HG03175 (cell line): ENCODE measurements around the gene BAIAP3.
"Not testable (repeated sequence)": the region's sequence is repeated elsewhere in the genome, so short reads cannot be mapped to it uniquely, and the experiment has no call there.

Experiments
- ATAC-seq: cut with Tn5 transposase; IDR thresholded peaks from one replicate; pipeline ENCODE4 v1.9.1; 2021; ENCODE audit warnings: mild to moderate bottlenecking, moderate library complexity; ENCODE audit not compliant: unreplicated experiment

BAIAP3 gene

DNA sequence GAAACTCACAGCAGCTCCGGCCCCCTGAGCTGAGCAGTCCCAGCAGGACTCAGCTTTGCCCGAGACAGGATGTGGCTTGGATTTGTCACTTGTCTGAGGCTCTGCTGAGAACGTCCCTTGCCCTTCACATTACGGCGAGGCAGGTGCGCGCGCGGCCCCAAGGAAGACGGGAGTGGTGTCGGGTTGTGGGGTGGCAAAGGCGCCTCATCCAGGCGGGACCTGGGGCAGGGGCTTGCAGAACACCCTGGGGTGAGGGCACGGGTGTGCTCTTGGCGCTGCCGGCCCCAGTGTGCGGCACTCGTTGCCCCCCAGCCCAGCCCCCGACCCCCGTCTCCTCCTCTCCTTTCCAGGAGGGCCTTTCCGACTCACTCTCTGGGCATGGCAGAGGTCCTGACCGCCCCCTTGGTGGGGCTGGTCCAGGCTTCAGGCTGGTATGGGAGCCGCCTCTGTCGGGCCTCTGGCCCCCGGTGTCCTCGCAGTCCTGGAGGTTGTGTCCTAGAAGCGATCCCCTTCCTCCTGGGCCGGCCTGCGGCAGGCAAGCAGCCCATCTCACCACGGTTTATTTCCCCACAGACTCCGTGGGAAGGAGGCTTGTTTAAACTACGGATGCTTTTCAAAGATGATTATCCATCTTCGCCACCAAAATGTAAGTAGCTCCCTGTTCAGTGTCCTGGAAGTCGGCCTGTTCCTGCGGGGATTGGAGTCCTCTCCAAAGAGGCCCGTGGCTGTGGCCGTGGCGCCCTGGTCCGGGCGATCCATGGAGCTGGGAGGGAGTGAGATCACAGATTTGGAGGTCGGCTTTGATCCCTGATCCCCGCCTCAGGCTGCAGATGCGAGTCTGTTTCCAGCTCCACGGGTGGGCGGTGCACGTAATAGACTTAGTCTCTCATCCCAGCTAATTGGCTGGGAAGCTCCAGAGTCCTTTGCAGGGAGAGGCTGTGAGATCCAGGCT is 18.1 kb upstream of the BAIAP3 start:
- no peak for ATAC-seq

GRCh38 chr16:1316033-1316405 is 17.4 kb upstream of the BAIAP3 start:
- ATAC-seq, result no peak

DNA sequence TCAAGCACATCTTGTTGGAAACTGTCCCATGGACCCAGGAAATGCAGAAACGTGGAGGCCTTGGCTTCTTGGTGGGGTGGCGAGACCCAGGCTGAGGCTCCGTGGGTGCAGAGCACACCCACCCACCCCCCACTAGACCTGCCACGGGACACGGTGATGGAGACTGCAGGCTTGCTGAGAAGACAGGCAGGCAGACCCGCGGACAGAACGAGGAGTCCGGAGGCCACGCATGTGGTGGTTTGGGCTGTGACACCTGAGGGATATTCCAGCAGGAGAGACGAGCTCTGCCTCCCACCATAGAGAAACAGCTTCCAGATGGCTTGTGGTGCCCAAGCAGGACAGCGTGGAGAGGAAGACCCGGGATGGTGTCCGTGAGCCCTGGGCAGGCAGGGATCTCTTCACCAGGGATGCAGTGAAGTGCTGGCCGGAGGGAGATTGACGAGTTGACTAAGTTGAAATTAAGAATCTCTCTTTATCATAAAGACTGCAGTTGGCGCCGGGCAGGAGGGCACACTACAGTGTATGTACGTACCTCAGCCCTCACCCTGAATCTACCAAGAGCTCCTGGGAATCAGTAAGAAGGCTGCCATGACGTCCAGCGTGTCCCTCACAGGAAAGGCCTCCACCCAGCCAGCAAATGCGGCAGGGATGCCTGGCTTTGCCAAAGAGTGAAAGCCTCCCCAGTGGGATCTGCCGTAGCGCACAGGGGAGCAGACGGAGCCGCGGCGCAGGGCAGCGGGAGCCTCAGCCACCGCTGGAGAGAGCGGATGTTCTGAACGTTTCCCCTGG is 15.8 kb upstream of the BAIAP3 start:
- no peak for ATAC-seq

DNA sequence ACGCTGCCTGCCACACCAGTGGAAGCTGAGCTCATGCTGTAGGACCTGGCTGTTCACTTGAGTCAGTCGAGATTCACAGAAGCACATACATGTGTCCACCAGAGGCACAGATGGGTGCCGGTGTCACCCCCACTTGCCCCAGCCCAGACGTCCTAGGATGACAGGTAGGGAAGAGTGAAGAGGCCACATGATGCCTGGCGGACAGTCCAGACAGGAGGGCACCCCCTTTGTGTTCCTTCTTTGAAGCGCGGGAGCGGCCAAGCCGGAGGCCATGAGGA is 15.2 kb upstream of the BAIAP3 start:
- ATAC-seq, result no peak

GRCh38 chr16:1319041-1319440 is 14.4 kb upstream of the BAIAP3 start:
- ATAC-seq, result no peak

- ATAC-seq, result no peak
These were observed 13.3 kb upstream of the BAIAP3 start for GRCh38 chr16:1320097-1320496.

DNA sequence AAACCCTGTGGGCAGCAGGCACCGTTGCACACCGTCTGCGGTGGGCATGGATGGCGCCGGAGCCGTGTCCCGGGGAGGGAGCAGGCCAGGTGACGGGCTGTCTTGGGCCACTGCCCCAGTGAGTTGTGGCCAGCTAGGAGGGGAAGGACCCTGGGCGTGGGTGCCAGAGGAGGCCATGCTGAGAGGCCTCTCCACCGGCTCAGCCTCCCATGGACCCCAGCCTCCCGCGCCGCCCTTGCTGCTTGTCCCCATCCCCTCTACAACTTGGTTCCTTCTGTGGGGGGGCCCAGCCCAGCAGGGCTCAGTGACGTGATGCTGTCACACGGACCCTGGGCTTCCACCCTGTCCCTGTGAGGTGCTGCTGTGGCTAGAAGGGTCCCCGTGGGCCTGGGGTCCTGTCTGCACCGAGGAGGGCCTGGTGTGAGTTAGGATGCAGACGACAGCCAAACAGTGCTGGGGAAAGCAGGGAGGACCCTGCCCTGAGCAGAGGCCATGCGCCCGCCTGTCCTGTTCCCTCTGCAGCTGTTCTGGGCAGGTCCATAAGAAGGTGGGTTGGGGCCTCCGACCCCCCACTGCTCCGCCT is 12.7 kb upstream of the BAIAP3 start:
- no peak for ATAC-seq

DNA sequence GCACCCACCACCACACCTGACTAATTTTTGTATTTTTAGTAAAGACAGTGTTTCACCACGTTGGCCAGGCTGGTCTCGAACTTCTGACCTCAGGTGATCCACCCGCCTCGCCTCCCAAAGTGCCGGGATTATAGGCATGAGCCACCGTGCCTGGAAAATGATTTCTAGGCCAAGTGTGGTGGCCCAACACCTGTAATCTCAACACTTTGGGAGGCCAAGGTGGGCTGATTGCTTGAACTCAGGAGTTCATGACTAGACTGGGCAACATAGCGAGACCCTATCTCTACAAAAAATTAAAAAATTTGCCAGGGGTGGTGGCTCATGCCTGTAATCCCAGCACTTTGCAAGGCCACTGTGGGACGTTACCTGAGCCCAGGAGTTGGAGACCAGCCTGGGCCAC is 11.0 kb upstream of the BAIAP3 start:
- no peak for ATAC-seq

- ATAC-seq, result no peak
These were observed 9.9 kb upstream of the BAIAP3 start for GRCh38 chr16:1323296-1324239.

DNA sequence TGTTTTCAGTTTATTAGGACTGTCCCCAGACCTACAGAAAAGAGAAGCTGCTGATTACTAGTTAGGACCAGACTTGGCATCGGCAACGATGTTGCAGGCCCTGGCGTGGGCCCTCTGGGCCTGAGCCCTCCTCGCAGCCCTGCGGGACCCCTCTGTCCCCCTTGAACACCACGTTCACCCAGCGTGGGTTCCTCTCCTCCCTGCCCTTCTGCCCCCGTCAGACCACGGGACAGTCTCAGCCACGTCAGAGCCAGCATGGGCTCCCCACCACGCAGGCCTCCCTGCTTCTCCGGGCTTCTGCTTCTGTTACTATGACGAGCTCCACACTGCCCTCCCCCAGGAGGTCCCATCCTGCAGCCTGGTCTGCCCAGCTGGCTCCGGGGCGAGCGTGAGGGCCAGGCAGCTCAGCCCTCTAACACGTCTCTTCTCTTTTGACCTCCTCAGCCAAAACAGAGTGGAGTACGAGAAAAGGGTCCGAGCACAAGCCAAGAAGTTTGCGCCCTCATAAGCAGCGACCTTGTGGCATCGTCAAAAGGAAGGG is 9.1 kb upstream of the BAIAP3 start:
- ATAC-seq, result no peak

DNA sequence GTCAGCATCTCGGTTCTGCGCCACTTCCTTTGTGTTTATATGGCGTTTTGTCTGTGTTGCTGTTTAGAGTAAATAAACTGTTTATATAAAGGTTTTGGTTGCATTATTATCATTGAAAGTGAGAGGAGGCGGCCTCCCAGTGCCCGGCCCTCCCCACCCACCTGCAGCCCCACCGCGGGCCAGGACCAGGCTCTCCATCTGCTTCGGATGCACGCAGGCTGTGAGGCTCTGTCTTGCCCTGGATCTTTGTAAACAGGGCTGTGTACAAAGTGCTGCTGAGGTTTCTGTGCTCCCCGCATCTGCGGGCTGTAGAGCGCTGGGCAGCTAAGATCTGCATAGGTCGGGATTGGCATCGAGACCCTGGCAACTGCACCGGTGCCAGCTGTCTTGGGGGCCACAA is 8.2 kb upstream of the BAIAP3 start:
- no peak for ATAC-seq

DNA sequence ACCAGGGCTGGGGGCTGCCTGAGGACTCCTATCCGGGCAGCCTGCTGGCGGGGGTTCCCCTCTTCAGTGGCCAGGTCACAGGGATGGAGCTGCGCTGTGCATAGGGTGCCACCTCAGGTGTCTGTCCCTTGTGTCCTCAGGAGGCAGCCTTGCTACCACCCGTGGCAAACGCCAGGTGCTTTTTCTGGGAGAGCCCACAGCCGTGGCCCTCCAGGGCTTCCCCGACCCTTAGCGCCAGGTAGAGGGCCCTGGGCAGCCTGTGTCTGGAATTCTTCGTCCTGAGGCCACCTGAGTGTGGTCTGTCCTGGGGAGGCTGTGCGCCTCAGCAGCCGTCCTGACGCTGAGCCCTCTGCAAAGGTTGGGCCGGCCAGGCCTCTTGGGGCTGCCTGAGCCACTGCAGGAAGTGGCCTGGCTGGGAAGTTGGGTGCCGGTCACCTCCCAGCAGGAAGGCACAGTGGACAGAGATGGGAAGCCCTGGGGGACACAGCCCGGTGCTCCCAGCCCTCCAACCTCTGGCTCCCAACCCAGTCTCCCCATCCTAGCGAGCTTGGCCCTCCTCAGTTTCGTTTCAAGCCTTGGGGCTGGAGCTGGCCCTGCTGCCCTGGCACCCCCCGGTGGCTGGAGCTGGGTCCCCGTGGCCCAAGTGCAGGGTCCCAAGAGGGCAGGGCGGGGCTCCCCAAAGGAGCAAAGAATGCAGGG is 7.6 kb upstream of the BAIAP3 start:
- ATAC-seq, result no peak

GRCh38 chr16:1326391-1326790 is 7.1 kb upstream of the BAIAP3 start:
- no peak for ATAC-seq

GRCh38 chr16:1326946-1327618 is 6.4 kb upstream of the BAIAP3 start:
- ATAC-seq, result no peak

GRCh38 chr16:1327619-1327947 is 5.9 kb upstream of the BAIAP3 start:
- ATAC-seq, result no peak

GRCh38 chr16:1328136-1328535 is 5.3 kb upstream of the BAIAP3 start:
- ATAC-seq, result not testable (repeated sequence)

GRCh38 chr16:1328961-1329360 is 4.5 kb upstream of the BAIAP3 start:
- ATAC-seq, result not testable (repeated sequence)

GRCh38 chr16:1330260-1330914 is 3.1 kb upstream of the BAIAP3 start:
- ATAC-seq, result no peak
